ENCODE results near the gene OR6C4.
"Not testable (repeated sequence)": the region's sequence is repeated elsewhere in the genome, so short reads cannot be mapped to it uniquely, and the experiment has no call there.

The OR6C4 gene

GRCh38 chr12:55549302-55549701 is at the start of gene OR6C4:
OR6C4 (plus strand) TSS chr12:55549602; CDS start chr12:55551227, 1,625 bp downstream.
- Histone ChIP-seq H3K4me1 (ENCODE audit: control insufficient read depth in 5 of 5, insufficient read depth in 5 of 5, low read length in 5 of 5) (no peaks in the 10 kb centered on the region), H3K4me3 (ENCODE audit: low read depth in 1 of 5, low read length in 5 of 5) (no peak within 1 kb of the TSS), H3K9me3 (ENCODE audit: control insufficient read depth in 5 of 5, low read length in 5 of 5) (peaks cover 0 to 2% (median 0%) of the 10 kb centered on the region in 5 donors), H3K27me3 (ENCODE audit: control insufficient read depth in 5 of 5, insufficient read depth in 4 of 5, low read length in 5 of 5) (no peaks in the 10 kb centered on the region), H3K36me3 (ENCODE audit: control insufficient read depth in 5 of 5, insufficient read depth in 5 of 5, low read length in 5 of 5) (no peaks in the 10 kb centered on the region), H3K9ac (ENCODE audit: low read length in 5 of 5) (no peak within 1 kb of the TSS), H3K27ac (ENCODE audit: low read depth, low read length) (no peak within 1 kb of the TSS)

- Histone ChIP-seq H3K36me3 (ENCODE audit: control insufficient read depth in 5 of 5, insufficient read depth in 5 of 5, low read length in 5 of 5) (no peaks in the 10 kb centered on the region), H3K27me3 (ENCODE audit: control insufficient read depth in 5 of 5, insufficient read depth in 4 of 5, low read length in 5 of 5) (no peaks in the 10 kb centered on the region), H3K4me1 (ENCODE audit: control insufficient read depth in 5 of 5, insufficient read depth in 5 of 5, low read length in 5 of 5) (no peaks in the 10 kb centered on the region), H3K9me3 (ENCODE audit: control insufficient read depth in 5 of 5, low read length in 5 of 5) (no peaks in the 10 kb centered on the region), H3K27ac (ENCODE audit: low read depth, low read length) (no peak overlapping the region), H3K9ac (ENCODE audit: low read length in 5 of 5) (no peak overlapping the region), H3K4me3 (ENCODE audit: low read depth in 1 of 5, low read length in 5 of 5) (no peak overlapping the region)
These were observed 49.6 kb upstream of the OR6C4 start for GRCh38 chr12:55499810-55500252.

GRCh38 chr12:55501601-55502000 is 47.8 kb upstream of the OR6C4 start:
- Histone ChIP-seq H3K4me3 (ENCODE audit: low read depth in 1 of 5, low read length in 5 of 5) (no peak overlapping the region), H3K27ac (ENCODE audit: low read depth, low read length) (no peak overlapping the region), H3K27me3 (ENCODE audit: control insufficient read depth in 5 of 5, insufficient read depth in 4 of 5, low read length in 5 of 5) (no peaks in the 10 kb centered on the region), H3K36me3 (ENCODE audit: control insufficient read depth in 5 of 5, insufficient read depth in 5 of 5, low read length in 5 of 5) (no peaks in the 10 kb centered on the region), H3K4me1 (ENCODE audit: control insufficient read depth in 5 of 5, insufficient read depth in 5 of 5, low read length in 5 of 5) (no peaks in the 10 kb centered on the region), H3K9me3 (ENCODE audit: control insufficient read depth in 5 of 5, low read length in 5 of 5) (no peaks in the 10 kb centered on the region), H3K9ac (ENCODE audit: low read length in 5 of 5) (no peak overlapping the region)

- H3K27me3 ChIP-seq (ENCODE audit: control insufficient read depth in 5 of 5, insufficient read depth in 4 of 5, low read length in 5 of 5): no peaks in the 10 kb centered on the region
- no peak overlapping the region for H3K9ac ChIP-seq (ENCODE audit: low read length in 5 of 5)
- no peaks in the 10 kb centered on the region for H3K4me1 ChIP-seq (ENCODE audit: control insufficient read depth in 5 of 5, insufficient read depth in 5 of 5, low read length in 5 of 5)
- H3K9me3 ChIP-seq (ENCODE audit: control insufficient read depth in 5 of 5, low read length in 5 of 5): peaks cover 0 to 7% (median 0%) of the 10 kb centered on the region in 5 donors
- H3K4me3 ChIP-seq (ENCODE audit: low read depth in 1 of 5, low read length in 5 of 5): no peak overlapping the region
- no peaks in the 10 kb centered on the region for H3K36me3 ChIP-seq (ENCODE audit: control insufficient read depth in 5 of 5, insufficient read depth in 5 of 5, low read length in 5 of 5)
- H3K27ac ChIP-seq (ENCODE audit: low read depth, low read length): no peak overlapping the region
These were observed 33.7 kb upstream of the OR6C4 start for GRCh38 chr12:55515696-55516095.

GRCh38 chr12:55516391-55516790 is 33.0 kb upstream of the OR6C4 start:
- H3K27me3 ChIP-seq (ENCODE audit: control insufficient read depth in 5 of 5, insufficient read depth in 4 of 5, low read length in 5 of 5): no peaks in the 10 kb centered on the region
- no peak overlapping the region for H3K4me3 ChIP-seq (ENCODE audit: low read depth in 1 of 5, low read length in 5 of 5)
- no peak overlapping the region for H3K27ac ChIP-seq (ENCODE audit: low read depth, low read length)

GRCh38 chr12:55548235-55548634 is 1.2 kb upstream of the OR6C4 start:
- not testable (repeated sequence) for H3K9me3 ChIP-seq (ENCODE audit: control insufficient read depth in 5 of 5, low read length in 5 of 5); H3K4me3 ChIP-seq (ENCODE audit: low read depth in 1 of 5, low read length in 5 of 5); H3K27ac ChIP-seq (ENCODE audit: low read depth, low read length); H3K4me1 ChIP-seq (ENCODE audit: control insufficient read depth in 5 of 5, insufficient read depth in 5 of 5, low read length in 5 of 5); H3K27me3 ChIP-seq (ENCODE audit: control insufficient read depth in 5 of 5, insufficient read depth in 4 of 5, low read length in 5 of 5); H3K36me3 ChIP-seq (ENCODE audit: control insufficient read depth in 5 of 5, insufficient read depth in 5 of 5, low read length in 5 of 5); H3K9ac ChIP-seq (ENCODE audit: low read length in 5 of 5)

More at GRCh38 chr12:55516391-55516790, 33.0 kb upstream of the OR6C4 start:
- Histone ChIP-seq H3K9ac (ENCODE audit: low read length in 5 of 5) (no peak overlapping the region), H3K36me3 (ENCODE audit: control insufficient read depth in 5 of 5, insufficient read depth in 5 of 5, low read length in 5 of 5) (no peaks in the 10 kb centered on the region), H3K4me1 (ENCODE audit: control insufficient read depth in 5 of 5, insufficient read depth in 5 of 5, low read length in 5 of 5) (no peaks in the 10 kb centered on the region), H3K9me3 (ENCODE audit: control insufficient read depth in 5 of 5, low read length in 5 of 5) (peaks cover 0 to 7% (median 0%) of the 10 kb centered on the region in 5 donors)

- no peaks in the 10 kb centered on the region for H3K36me3 ChIP-seq (ENCODE audit: control insufficient read depth in 5 of 5, insufficient read depth in 5 of 5, low read length in 5 of 5)
- H3K27me3 ChIP-seq (ENCODE audit: control insufficient read depth in 5 of 5, insufficient read depth in 4 of 5, low read length in 5 of 5): no peaks in the 10 kb centered on the region
- no peak overlapping the region for H3K27ac ChIP-seq (ENCODE audit: low read depth, low read length)
- peaks cover 0 to 2% (median 0%) of the 10 kb centered on the region in 5 donors for H3K9me3 ChIP-seq (ENCODE audit: control insufficient read depth in 5 of 5, low read length in 5 of 5)
- H3K4me3 ChIP-seq (ENCODE audit: low read depth in 1 of 5, low read length in 5 of 5): no peak overlapping the region
- no peak overlapping the region for H3K9ac ChIP-seq (ENCODE audit: low read length in 5 of 5)
- H3K4me1 ChIP-seq (ENCODE audit: control insufficient read depth in 5 of 5, insufficient read depth in 5 of 5, low read length in 5 of 5): no peaks in the 10 kb centered on the region
These were observed 646 bp upstream of the OR6C4 start for GRCh38 chr12:55548756-55549155.

GRCh38 chr12:55554296-55554695 is 4.9 kb downstream of the OR6C4 start:
- Histone ChIP-seq H3K9ac (ENCODE audit: low read length in 5 of 5) (no peak overlapping the region), H3K36me3 (ENCODE audit: control insufficient read depth in 5 of 5, insufficient read depth in 5 of 5, low read length in 5 of 5) (no peaks in the 10 kb centered on the region), H3K27me3 (ENCODE audit: control insufficient read depth in 5 of 5, insufficient read depth in 4 of 5, low read length in 5 of 5) (no peaks in the 10 kb centered on the region), H3K4me1 (ENCODE audit: control insufficient read depth in 5 of 5, insufficient read depth in 5 of 5, low read length in 5 of 5) (no peaks in the 10 kb centered on the region), H3K9me3 (ENCODE audit: control insufficient read depth in 5 of 5, low read length in 5 of 5) (peaks cover 0 to 18% (median 13%) of the 10 kb centered on the region in 5 donors), H3K4me3 (ENCODE audit: low read depth in 1 of 5, low read length in 5 of 5) (no peak overlapping the region), H3K27ac (ENCODE audit: low read depth, low read length) (no peak overlapping the region)

- H3K36me3 ChIP-seq (ENCODE audit: control insufficient read depth in 5 of 5, insufficient read depth in 5 of 5, low read length in 5 of 5); H3K9ac ChIP-seq (ENCODE audit: low read length in 5 of 5); H3K4me3 ChIP-seq (ENCODE audit: low read depth in 1 of 5, low read length in 5 of 5); H3K4me1 ChIP-seq (ENCODE audit: control insufficient read depth in 5 of 5, insufficient read depth in 5 of 5, low read length in 5 of 5); H3K27me3 ChIP-seq (ENCODE audit: control insufficient read depth in 5 of 5, insufficient read depth in 4 of 5, low read length in 5 of 5); H3K27ac ChIP-seq (ENCODE audit: low read depth, low read length): not testable (repeated sequence)
- peaks cover 2 to 29% (median 23%) of the 10 kb centered on the region in 5 donors for H3K9me3 ChIP-seq (ENCODE audit: control insufficient read depth in 5 of 5, low read length in 5 of 5)
These were observed 20.7 kb downstream of the OR6C4 start for GRCh38 chr12:55570060-55570459.

GRCh38 chr12:55570689-55571088 is 21.3 kb downstream of the OR6C4 start:
- H3K27me3 ChIP-seq (ENCODE audit: control insufficient read depth in 5 of 5, insufficient read depth in 4 of 5, low read length in 5 of 5); H3K36me3 ChIP-seq (ENCODE audit: control insufficient read depth in 5 of 5, insufficient read depth in 5 of 5, low read length in 5 of 5); H3K9ac ChIP-seq (ENCODE audit: low read length in 5 of 5); H3K4me3 ChIP-seq (ENCODE audit: low read depth in 1 of 5, low read length in 5 of 5); H3K4me1 ChIP-seq (ENCODE audit: control insufficient read depth in 5 of 5, insufficient read depth in 5 of 5, low read length in 5 of 5); H3K27ac ChIP-seq (ENCODE audit: low read depth, low read length): not testable (repeated sequence)
- peaks cover 2 to 29% (median 23%) of the 10 kb centered on the region in 5 donors for H3K9me3 ChIP-seq (ENCODE audit: control insufficient read depth in 5 of 5, low read length in 5 of 5)

GRCh38 chr12:55572168-55572567 is 22.8 kb downstream of the OR6C4 start, which contains the start of gene OR2AP1:
OR2AP1 (plus strand) TSS chr12:55572468; CDS start chr12:55574415, 1,947 bp downstream.
- no peak within 1 kb of the TSS for H3K27ac ChIP-seq (ENCODE audit: low read depth, low read length)
- no peaks in the 10 kb centered on the region for H3K36me3 ChIP-seq (ENCODE audit: control insufficient read depth in 5 of 5, insufficient read depth in 5 of 5, low read length in 5 of 5)
- H3K9ac ChIP-seq (ENCODE audit: low read length in 5 of 5): no peak within 1 kb of the TSS
- peaks cover 2 to 29% (median 23%) of the 10 kb centered on the region in 5 donors for H3K9me3 ChIP-seq (ENCODE audit: control insufficient read depth in 5 of 5, low read length in 5 of 5)
- H3K4me1 ChIP-seq (ENCODE audit: control insufficient read depth in 5 of 5, insufficient read depth in 5 of 5, low read length in 5 of 5): no peaks in the 10 kb centered on the region
- no peak within 1 kb of the TSS for H3K4me3 ChIP-seq (ENCODE audit: low read depth in 1 of 5, low read length in 5 of 5)
- no peaks in the 10 kb centered on the region for H3K27me3 ChIP-seq (ENCODE audit: control insufficient read depth in 5 of 5, insufficient read depth in 4 of 5, low read length in 5 of 5)

Measured in subcutaneous abdominal adipose tissue (tissue), 5 donors.